Kidney (tissue), 14 donors: ENCODE data around the gene HCN4. TPM values are rescaled to one million over a fixed set of nuclear protein-coding genes. Genes with fewer than 3 reads are reported as not detected.
A peak's percentile ranks its signal among the peaks of the same experiment; 100 is the strongest.
"Not testable (repeated sequence)": the region's sequence is repeated elsewhere in the genome, so short reads cannot be mapped to it uniquely, and the experiment has no call there.

Experiments
- DNase-seq, 5 donors: peaks; one replicate each; pipeline ENCODE4 v3.0.0-alpha.2; 2013 to 2020
- FAIRE-seq: peaks from 2 replicates; lab custom pipeline; 2012; peaks lifted over from hg19 to GRCh38; lab: Jason Lieb, UNC
- H3K27ac ChIP-seq, 2 donors: one replicate each; pipeline ENCODE4 v1.7.0; 2013; ENCODE audit warnings: low read depth in 2 of 2, low read length in 2 of 2, inconsistent platforms in 1 of 2
- H3K27me3 ChIP-seq: one replicate; pipeline ENCODE4 v1.7.1; 2013; ENCODE audit warnings: low read length, inconsistent platforms; ENCODE audit not compliant: control insufficient read depth, insufficient read depth
- H3K36me3 ChIP-seq, 3 donors: one replicate each; pipeline versions ENCODE4 v1.7.0 to v1.7.1; 2013; ENCODE audit warnings: low read length in 3 of 3, control low read depth in 1 of 3, inconsistent platforms in 1 of 3; ENCODE audit not compliant: insufficient read depth in 3 of 3, control insufficient read depth in 2 of 3
- H3K4me1 ChIP-seq, 3 donors: one replicate each; pipeline versions ENCODE4 v1.7.0 to v1.7.1; 2013; ENCODE audit warnings: low read length in 3 of 3, inconsistent platforms in 1 of 3, low read depth in 1 of 3; ENCODE audit not compliant: control insufficient read depth in 2 of 3, insufficient read depth in 2 of 3
- H3K4me3 ChIP-seq, 3 donors: one replicate each; pipeline versions ENCODE4 v1.7.0 to v1.8.1; 2013; ENCODE audit warnings: low read length in 3 of 3, control low read depth in 1 of 3, inconsistent platforms in 1 of 3
- H3K9ac ChIP-seq, 3 donors: one replicate each; pipeline versions ENCODE4 v1.7.0 to v1.7.1; 2013; ENCODE audit warnings: low read length in 3 of 3, control low read depth in 1 of 3, inconsistent platforms in 1 of 3
- H3K9me3 ChIP-seq, 3 donors: one replicate each; pipeline versions ENCODE4 v1.7.0 to v1.7.1; 2013; ENCODE audit warnings: low read length in 3 of 3, control low read depth in 1 of 3, inconsistent platforms in 1 of 3; ENCODE audit not compliant: control insufficient read depth in 2 of 3, insufficient read depth in 1 of 3
- CTCF ChIP-seq: IDR thresholded peaks from 3 replicates; pipeline ENCODE4 v1.5.1; 2012; ENCODE audit warnings: mild to moderate bottlenecking, moderate library complexity, borderline replicate concordance; ENCODE audit not compliant: insufficient read depth; ENCODE audit errors: extremely low read depth
- intact Hi-C: fragments of 100-400 bp; cut with DNase I; formaldehyde crosslinking; loops from one replicate; pipeline ENCODE4 v1.11.1; 2022
- polyA plus RNA-seq: library from polyadenylated mRNA; stranded (reverse); fragments of 350-450 nt; fragmentation: Illumina TruSeq; extraction: RNeasy Lipid Tissue Mini Kit (QIAGEN cat#74804); gene quantifications from one replicate; pipeline ENCODE4 v1.2.3, GENCODE V29; 2014; ENCODE audit warnings: low read depth, low replicate concordance; ENCODE audit not compliant: insufficient read depth
- total RNA-seq: library from RNA; stranded (reverse); fragmentation: NEBNext Ultra II Directional; extraction: Animal tissue kit (Norgen Biotek cat#: 25700); gene quantifications from one replicate; pipeline ENCODE4 v1.2.1, GENCODE V29; 2021
- donor health status: control.
- donor health status: control.
- donor health status: control.
- donor health status: control.
- donor health status: control.
- donor health status: DM: yes; HTN: yes; CAD: no.
- donor health status: Normal renal cell carcinoma (clear cell type).

The HCN4 gene
- total and polyA plus RNA-seq, 2 donors from 2014 or later: 0.15 to 0.50 TPM

- TF ChIP-seq CTCF: no peak
- no peak overlapping the region for H3K27ac ChIP-seq
- DNase-seq (no peak), FAIRE-seq (no peak)
- intact Hi-C loops: no loop called here
- H3K4me1 ChIP-seq: peaks cover 0 to 2% (median 0%) of the 10 kb centered on the region in 3 donors
- H3K27me3 ChIP-seq: no peaks in the 10 kb centered on the region
- no peak overlapping the region for H3K9ac ChIP-seq
- no peaks in the 10 kb centered on the region for H3K9me3 ChIP-seq
- H3K36me3 ChIP-seq: no peaks in the 10 kb centered on the region
- no peak overlapping the region for H3K4me3 ChIP-seq
Measured at GRCh38 chr15:73308305-73308704, 60.5 kb downstream of the HCN4 start.

- H3K4me1 ChIP-seq: peaks cover 0 to 2% (median 0%) of the 10 kb centered on the region in 3 donors
- FAIRE-seq: no peak
Measured at GRCh38 chr15:73305331-73306211, 63.2 kb downstream of the HCN4 start.

GRCh38 chr15:73303636-73304035 lies 65.1 kb downstream of the HCN4 start:
- Histone ChIP-seq H3K9ac (no peak overlapping the region), H3K36me3 (peaks cover 2 to 18% (median 9%) of the 10 kb centered on the region in 3 donors), H3K27ac (no peak overlapping the region), H3K27me3 (no peaks in the 10 kb centered on the region), H3K4me3 (no peak overlapping the region), H3K4me1 (peaks cover 0 to 2% (median 0%) of the 10 kb centered on the region in 3 donors), H3K9me3 (no peaks in the 10 kb centered on the region)
- FAIRE-seq (no peak), DNase-seq (peak in 2 of 5 donors; percentile 52 to 86)
- intact Hi-C loops: no loop called here
- no peak for TF ChIP-seq CTCF

More at GRCh38 chr15:73305331-73306211, 63.2 kb downstream of the HCN4 start:
- DNase-seq: peak in 3 of 5 donors; percentile 67 to 82 (median 68)
- Histone ChIP-seq H3K9ac (no peak overlapping the region), H3K27me3 (no peaks in the 10 kb centered on the region), H3K27ac (no peak overlapping the region), H3K36me3 (peaks cover 2 to 15% (median 6%) of the 10 kb centered on the region in 3 donors), H3K4me3 (no peak overlapping the region), H3K9me3 (no peaks in the 10 kb centered on the region)
- intact Hi-C loops: no loop called here
- peak; percentile 50 for TF ChIP-seq CTCF

GRCh38 chr15:73300286-73300685 lies 68.5 kb downstream of the HCN4 start:
- H3K4me1 ChIP-seq, H3K9ac ChIP-seq, H3K27me3 ChIP-seq, intact Hi-C loops, DNase-seq, H3K9me3 ChIP-seq, FAIRE-seq, H3K4me3 ChIP-seq, H3K27ac ChIP-seq: not testable (repeated sequence)
- peaks cover 3 to 37% (median 10%) of the 10 kb centered on the region in 3 donors for H3K36me3 ChIP-seq
